ENCODE measurements around the gene ERMAP. TPM values are rescaled to one million over a fixed set of nuclear protein-coding genes. Genes with fewer than 3 reads are reported as not detected.

ERMAP gene
- total RNA-seq, 1 donor from 2014 or later: 10.6 TPM

DNA sequence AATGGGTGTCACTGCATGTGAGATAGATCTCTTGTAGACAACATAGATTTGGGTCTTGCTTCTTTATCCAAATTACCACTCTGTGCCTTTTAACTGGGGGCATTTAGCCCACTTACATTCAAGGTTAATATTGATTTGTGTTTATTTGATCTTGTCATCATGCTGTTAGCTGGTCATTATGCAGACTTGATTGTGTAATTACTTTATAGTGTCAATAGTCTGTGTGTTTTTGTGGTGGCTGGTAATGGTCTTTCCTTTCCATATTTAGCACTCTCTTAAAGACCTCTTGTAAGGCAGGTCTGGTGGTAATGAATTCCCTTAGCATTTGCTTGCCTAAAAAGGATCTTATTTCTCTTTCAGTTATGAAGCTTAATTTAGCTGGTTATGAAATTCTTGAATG is 59.1 kb downstream of the ERMAP start:
- no peak for ATAC-seq

DNA sequence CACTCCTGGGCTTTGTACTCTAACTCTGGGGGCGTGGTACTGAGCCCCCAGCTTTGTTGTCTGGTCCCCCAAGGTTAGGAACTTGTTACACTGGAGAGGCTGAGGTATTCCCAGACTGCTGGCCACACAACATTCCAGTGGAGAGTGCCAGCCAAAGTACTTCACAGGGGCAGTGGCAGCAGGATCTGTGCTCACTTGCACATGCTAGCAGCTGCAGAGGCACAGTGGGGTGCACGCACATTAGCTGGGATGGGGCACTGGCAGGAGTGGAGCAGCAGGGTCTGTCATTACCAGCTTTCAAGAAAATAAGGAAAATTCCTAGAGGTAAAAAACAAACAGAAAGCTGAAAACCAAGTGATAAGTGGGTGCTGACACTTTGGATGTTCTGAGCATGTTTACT is 60.5 kb downstream of the ERMAP start:
- no peak for ATAC-seq

DNA sequence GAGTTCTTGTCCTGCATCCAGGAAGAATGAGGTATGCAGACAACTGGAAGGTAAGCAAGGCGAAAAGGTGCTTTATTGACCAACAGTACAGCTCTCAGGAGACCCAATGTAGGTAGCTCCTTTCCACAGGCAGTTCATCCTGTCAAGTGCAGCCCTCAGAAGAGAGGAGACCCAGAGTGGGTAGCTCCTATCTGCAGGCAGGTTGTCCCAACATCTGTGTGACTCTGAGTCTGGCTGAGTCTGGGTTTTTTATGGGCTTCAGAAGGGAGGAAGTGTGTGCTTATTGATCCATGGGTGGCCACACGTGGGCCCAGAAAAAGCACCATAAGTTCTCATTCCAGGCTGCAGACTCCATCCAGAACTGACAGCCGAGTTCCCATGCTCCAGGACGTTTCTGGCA is 63.5 kb downstream of the ERMAP start:
- no peak for ATAC-seq

DNA sequence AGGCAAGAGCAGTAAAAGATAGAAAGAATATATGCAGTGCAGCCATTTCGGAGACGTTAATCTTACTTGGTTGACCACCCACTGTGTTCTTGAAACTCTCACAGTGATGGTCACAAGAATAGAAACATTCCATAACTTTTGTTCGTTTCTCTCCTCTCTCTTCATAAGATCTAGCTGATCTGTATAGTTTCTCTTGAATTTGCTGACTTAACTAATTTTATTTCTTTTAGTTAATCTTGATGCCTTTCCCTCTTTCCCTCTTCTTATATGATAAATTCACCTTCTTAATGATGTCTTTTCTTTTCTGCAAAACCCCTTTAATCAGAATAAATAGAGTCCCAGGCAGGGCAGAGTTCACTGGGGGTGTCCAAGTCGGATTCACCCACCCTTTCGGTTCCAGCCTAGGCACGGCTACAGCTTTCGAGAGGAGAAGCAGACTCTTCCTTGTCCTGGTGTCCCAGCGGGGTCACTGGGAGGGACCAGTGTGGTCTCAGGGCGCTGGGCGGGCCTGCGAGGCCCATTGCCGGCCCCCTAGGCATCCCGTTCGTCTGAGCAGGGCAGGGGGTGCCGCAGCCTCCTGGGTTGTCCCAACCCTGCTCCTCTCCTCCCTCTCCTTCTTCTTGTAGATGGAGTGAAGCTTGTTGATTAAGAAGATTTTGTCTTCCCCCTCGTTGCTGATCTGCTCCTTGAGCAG is 69.3 kb downstream of the ERMAP start:
- no peak for ATAC-seq

DNA sequence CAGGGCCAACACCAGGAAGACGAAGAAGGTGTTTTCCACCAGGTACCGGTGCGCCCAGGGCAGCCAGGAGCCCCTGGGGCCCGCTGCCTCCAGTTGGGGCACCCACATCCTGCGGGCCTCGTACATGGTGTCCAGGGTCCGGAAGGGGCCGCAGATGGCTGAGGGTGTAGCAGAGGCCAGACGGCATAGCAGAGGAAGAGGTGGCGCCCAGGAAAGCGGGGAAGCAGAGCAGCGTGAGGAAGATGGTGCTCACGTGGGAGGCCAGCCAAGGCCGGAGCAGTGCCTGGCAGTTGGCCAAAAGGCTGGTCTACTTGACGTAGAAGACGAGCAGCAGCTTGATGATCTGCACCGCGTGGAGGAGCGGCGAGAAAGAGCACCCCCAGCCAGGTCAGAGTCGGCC is 69.9 kb downstream of the ERMAP start:
- no peak for ATAC-seq

DNA sequence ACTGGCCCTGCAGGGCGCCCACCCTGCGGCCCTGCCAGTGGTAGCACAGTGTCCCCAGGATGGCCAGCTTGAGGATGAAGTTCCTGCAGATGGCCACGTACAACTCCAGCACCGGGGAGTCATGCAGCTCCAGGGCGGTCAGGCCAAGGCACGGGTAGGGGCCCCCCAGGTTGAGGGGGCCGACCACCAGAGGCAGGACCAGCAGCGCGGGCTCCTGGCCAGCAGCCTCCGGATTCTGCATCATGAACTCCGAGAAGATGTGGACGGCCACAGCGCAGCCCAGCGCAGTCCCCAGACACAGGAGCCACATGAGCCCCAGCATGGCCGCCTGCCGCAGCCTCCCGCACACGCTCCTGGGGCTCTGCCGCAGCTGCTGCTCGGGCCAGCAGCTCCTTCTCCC is 70.4 kb downstream of the ERMAP start:
- no peak for ATAC-seq

DNA sequence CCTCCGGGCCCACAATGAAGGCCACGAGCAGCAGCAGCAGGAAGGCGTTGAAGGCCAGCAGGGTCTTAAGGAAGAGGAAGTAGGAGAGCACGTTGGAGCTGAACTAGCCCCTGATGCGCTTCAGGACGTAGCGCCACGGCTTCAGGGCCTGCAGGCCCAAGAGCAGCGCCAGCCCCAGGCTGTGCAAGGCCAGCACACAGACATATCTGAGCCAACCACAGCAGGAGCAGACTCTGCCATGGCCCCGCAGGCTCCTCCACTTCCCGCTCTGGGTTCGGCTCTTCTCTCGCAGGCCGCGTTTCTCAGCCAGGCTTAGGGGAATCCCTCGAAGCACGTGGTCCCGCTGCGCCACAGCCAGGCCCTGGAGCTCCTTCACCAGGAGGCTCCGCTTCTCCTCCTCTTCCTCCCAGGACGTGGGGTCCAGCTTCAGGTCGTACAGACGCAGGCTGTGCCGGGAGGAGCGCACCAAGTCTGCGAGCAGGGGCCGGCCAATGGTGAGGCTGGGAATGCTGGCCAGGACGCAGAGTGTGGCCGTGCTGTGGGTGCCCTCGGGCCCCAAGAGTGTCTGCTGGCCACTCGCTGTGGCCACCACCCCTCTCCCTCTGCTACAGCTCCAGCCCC is 71.2 kb downstream of the ERMAP start:
- ATAC-seq: no peak

DNA sequence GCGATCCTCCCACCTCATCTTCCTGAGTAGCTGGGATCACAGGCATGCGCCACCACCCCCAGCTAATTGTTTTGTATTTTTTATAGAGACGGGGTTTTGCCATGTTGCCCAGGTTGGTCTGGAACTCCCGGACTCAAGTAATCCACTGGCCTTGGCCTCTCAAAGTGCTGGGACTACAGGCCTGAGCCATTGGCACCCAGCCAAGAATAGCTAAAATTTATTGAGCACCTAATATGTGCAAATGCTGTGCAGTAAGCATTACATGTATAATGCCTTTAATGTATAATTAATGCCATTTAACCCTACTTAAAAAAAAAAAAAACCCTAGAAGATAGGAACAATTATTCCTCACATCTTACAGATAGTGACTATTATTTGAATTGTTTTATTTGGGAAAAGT is 72.3 kb downstream of the ERMAP start:
- ATAC-seq: no peak

DNA sequence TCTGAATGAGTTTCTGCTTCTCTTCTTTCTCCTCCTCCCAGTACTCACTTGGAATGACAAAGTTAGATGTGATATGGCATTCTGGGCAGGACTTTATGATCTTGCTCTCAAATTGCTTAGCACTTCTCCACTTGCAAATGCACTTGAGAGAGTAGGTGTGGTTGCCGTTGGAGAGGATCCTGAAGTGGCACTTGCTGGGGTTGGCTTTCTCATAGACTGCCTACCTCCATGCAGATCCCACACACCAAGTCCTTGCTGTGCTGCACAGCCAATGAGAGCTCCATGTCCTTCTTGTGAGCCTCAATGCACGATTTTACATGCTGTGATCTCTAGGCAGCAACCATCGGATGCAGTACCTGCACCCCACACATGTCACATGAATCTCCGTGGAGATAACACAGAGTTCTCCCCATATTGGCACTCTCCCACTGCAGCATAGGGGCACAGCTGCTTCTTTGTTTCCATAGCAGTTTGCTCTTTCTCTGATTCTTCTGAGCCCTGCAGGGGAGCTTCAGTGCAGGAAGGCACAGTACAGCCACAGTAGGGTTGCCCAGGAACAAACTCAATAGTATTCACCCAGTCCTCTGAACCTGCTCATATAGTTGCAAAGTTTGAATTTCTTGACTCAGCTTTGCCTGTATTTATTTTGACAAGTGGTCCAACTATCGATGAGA is 74.7 kb downstream of the ERMAP start:
- no peak for ATAC-seq

Other genes starting within 250 kb of the ERMAP start
- 42.6 TPM for gene PPIH, start 158.7 kb upstream of the ERMAP start, total RNA-seq
- 404 TPM for gene YBX1, start 134.7 kb upstream of the ERMAP start, total RNA-seq
- not detected for gene CLDN19, start 76.9 kb upstream of the ERMAP start, total RNA-seq
- 7.1 TPM for gene P3H1, start 50.1 kb upstream of the ERMAP start, total RNA-seq
- 6.1 TPM for gene C1orf50, start 49.9 kb upstream of the ERMAP start, total RNA-seq
- 0.08 TPM for gene TMEM269, start 32.1 kb upstream of the ERMAP start, total RNA-seq
- 14.3 TPM for gene SVBP, start 275 bp downstream of the ERMAP start, total RNA-seq
- 3.9 TPM for gene ZNF691, start 29.5 kb downstream of the ERMAP start, total RNA-seq
- gene SLC2A1, start 141.7 kb downstream of the ERMAP start, total RNA-seq: 243 TPM

Measured in esophagus mucosa (tissue), 1 donor.